WTC11 (cell line): ENCODE data around the gene TOGARAM2. TPM values are rescaled to one million over a fixed set of nuclear protein-coding genes. Genes with fewer than 3 reads are reported as not detected.

Experiments used
- ATAC-seq: fragments of 200-7000 bp; cut with Tn5 transposase; 2 replicates; pipeline ENCODE4 v1.10.0; 2021; ENCODE audit warnings: mild to moderate bottlenecking, moderate library complexity
- CTCF ChIA-PET: fragments of 300-600 bp; sonication (Branson Sonifier 250); formaldehyde crosslinking; loops from one replicate; lab custom pipeline; 2021; ENCODE audit warnings: antibody characterized with exemption; lab: Charles Lee
- POLR2A ChIA-PET: fragments of 350-600 bp; sonication (Branson Sonifier 250); formaldehyde crosslinking; loops from one replicate; lab custom pipeline; 2021; ENCODE audit warnings: antibody characterized with exemption; lab: Charles Lee
- DNase-seq: peaks from one replicate; pipeline ENCODE4 v3.0.0; 2021; ENCODE audit warnings: low spot score
- H3K27ac Mint-ChIP-seq: 2 replicates; pipeline ENCODE4 v1.8.0; 2021; ENCODE audit warnings: mixed read lengths
- H3K27me3 Mint-ChIP-seq: 2 replicates; pipeline ENCODE4 v1.8.0; 2021; ENCODE audit warnings: low read depth, mild to moderate bottlenecking, moderate library complexity, mixed read lengths
- H3K36me3 Mint-ChIP-seq: 2 replicates; pipeline ENCODE4 v1.8.0; 2021; ENCODE audit warnings: mixed read lengths
- H3K4me1 Mint-ChIP-seq: 2 replicates; pipeline ENCODE4 v1.8.0; 2022; ENCODE audit warnings: mixed read lengths
- H3K4me3 Mint-ChIP-seq: 2 replicates; pipeline ENCODE4 v1.8.0; 2021; ENCODE audit warnings: mild to moderate bottlenecking, moderate library complexity, mixed read lengths
- H3K9me3 Mint-ChIP-seq: 2 replicates; pipeline ENCODE4 v1.8.0; 2021; ENCODE audit warnings: mixed read lengths
- AFF4 ChIP-seq: sonication (generic); formaldehyde crosslinking; IDR thresholded peaks from 2 replicates; pipeline ENCODE4 v1.8.1; 2023; ENCODE audit warnings: mild to moderate bottlenecking, missing genetic modification reagents, borderline replicate concordance
- ARID4B ChIP-seq: sonication (generic); formaldehyde crosslinking; IDR thresholded peaks from 2 replicates; pipeline ENCODE4 v1.8.0; 2023; ENCODE audit warnings: missing genetic modification reagents, mild to moderate bottlenecking, borderline replicate concordance
- CBFB ChIP-seq: sonication (generic); formaldehyde crosslinking; IDR thresholded peaks from 2 replicates; pipeline ENCODE4 v1.8.1; 2022; ENCODE audit warnings: mild to moderate bottlenecking, low read depth, missing genetic modification reagents
- CREM ChIP-seq: sonication (generic); formaldehyde crosslinking; IDR thresholded peaks from 2 replicates; pipeline ENCODE4 v1.8.1; 2022; ENCODE audit warnings: mild to moderate bottlenecking, missing genetic modification reagents, moderate library complexity
- E2F1 ChIP-seq: sonication (generic); formaldehyde crosslinking; IDR thresholded peaks from 2 replicates; pipeline ENCODE4 v1.8.0; 2022; ENCODE audit warnings: mild to moderate bottlenecking, missing genetic modification reagents
- FOXJ3 ChIP-seq: sonication (generic); formaldehyde crosslinking; IDR thresholded peaks from 2 replicates; pipeline ENCODE4 v1.9.0; 2021; ENCODE audit warnings: missing genetic modification reagents, mild to moderate bottlenecking, borderline replicate concordance
- GABPB1 ChIP-seq: sonication (generic); formaldehyde crosslinking; IDR thresholded peaks from 2 replicates; pipeline ENCODE4 v1.8.1; 2023; ENCODE audit warnings: mild to moderate bottlenecking, missing genetic modification reagents
- IRF1 ChIP-seq: sonication (generic); formaldehyde crosslinking; IDR thresholded peaks from 2 replicates; pipeline ENCODE4 v1.8.0; 2023; ENCODE audit warnings: missing genetic modification reagents
- JUN ChIP-seq: sonication (generic); formaldehyde crosslinking; IDR thresholded peaks from 2 replicates; pipeline ENCODE4 v1.8.0; 2023; ENCODE audit warnings: mild to moderate bottlenecking, missing genetic modification reagents
- OVOL2 ChIP-seq: fragments of 250-450 bp; sonication (Bioruptor Pico); IDR thresholded peaks from 2 replicates; pipeline ENCODE4 v1.9.0; 2021; ENCODE audit warnings: mild to moderate bottlenecking, borderline replicate concordance
- SMAD3 ChIP-seq: sonication (generic); formaldehyde crosslinking; IDR thresholded peaks from 2 replicates; pipeline ENCODE4 v1.8.0; 2022; ENCODE audit warnings: missing genetic modification reagents, mild to moderate bottlenecking, borderline replicate concordance
- SOX15 ChIP-seq: fragments of 250-450 bp; sonication (Bioruptor Pico); IDR thresholded peaks from 2 replicates; pipeline ENCODE4 v1.9.0; 2021; ENCODE audit warnings: mild to moderate bottlenecking
- STAT6 ChIP-seq: sonication (generic); formaldehyde crosslinking; conservative IDR thresholded peaks from 2 replicates; pipeline ENCODE4 v1.8.1; 2023; ENCODE audit warnings: mild to moderate bottlenecking, low read depth, missing genetic modification reagents, moderate library complexity
- TEAD1 ChIP-seq: sonication (generic); formaldehyde crosslinking; IDR thresholded peaks from 2 replicates; pipeline ENCODE4 v1.8.0; 2022; ENCODE audit warnings: mild to moderate bottlenecking, missing genetic modification reagents
- TP53 ChIP-seq: sonication (generic); formaldehyde crosslinking; IDR thresholded peaks from 2 replicates; pipeline ENCODE4 v1.8.1; 2023; ENCODE audit warnings: mild to moderate bottlenecking, missing genetic modification reagents
- ZNF281 ChIP-seq: sonication (generic); formaldehyde crosslinking; IDR thresholded peaks from 2 replicates; pipeline ENCODE4 v1.8.0; 2023; ENCODE audit warnings: mild to moderate bottlenecking, missing genetic modification reagents
- total RNA-seq: library from RNA; stranded (reverse); gene quantifications from 3 replicates; pipeline ENCODE4 v1.2.3, GENCODE V29; 2021

TOGARAM2 gene
- total RNA-seq, 1 experiment from 2014 or later: 1.0 TPM

GRCh38 chr2:29065068-29065811 lies 84.1 kb downstream of the TOGARAM2 start (continued):
- no peak for TF ChIP-seq E2F1

- Mint-ChIP-seq H3K27me3 (no peaks in the 10 kb centered on the region), H3K36me3 (no peaks in the 10 kb centered on the region), H3K9me3 (no peaks in the 10 kb centered on the region), H3K27ac (no peak overlapping the region), H3K4me1 (peaks cover 15% of the 10 kb centered on the region), H3K4me3 (no peak overlapping the region)
- ATAC-seq (no peak), DNase-seq (no peak)
- TF ChIP-seq GABPB1 (CRISPR knock-in tag) (no peak), TP53 (no peak), CBFB (CRISPR knock-in tag) (no peak), ARID4B (CRISPR knock-in tag) (no peak), TEAD1 (CRISPR knock-in tag) (no peak), JUN (CRISPR knock-in tag) (no peak), AFF4 (CRISPR knock-in tag) (no peak), OVOL2 (CRISPR knock-in tag) (no peak), ZNF281 (CRISPR knock-in tag) (no peak), SOX15 (CRISPR knock-in tag) (no peak), CREM (CRISPR knock-in tag) (no peak), FOXJ3 (no peak), STAT6 (CRISPR knock-in tag) (no peak), IRF1 (no peak), SMAD3 (no peak)
- POLR2A ChIA-PET: no interaction called here
- CTCF ChIA-PET: no interaction called here
Measured at GRCh38 chr2:29066271-29066860, 85.3 kb downstream of the TOGARAM2 start.
